ENCODE results near the gene NRIP1. TPM values are rescaled to one million over a fixed set of nuclear protein-coding genes. Genes with fewer than 3 reads are reported as not detected.

NRIP1 gene
- total and polyA plus RNA-seq, 2 donors (not counting 3 experiments of a cell fraction or from before 2014, with no cell fraction given), result 2.8 to 24.0 TPM

DNA sequence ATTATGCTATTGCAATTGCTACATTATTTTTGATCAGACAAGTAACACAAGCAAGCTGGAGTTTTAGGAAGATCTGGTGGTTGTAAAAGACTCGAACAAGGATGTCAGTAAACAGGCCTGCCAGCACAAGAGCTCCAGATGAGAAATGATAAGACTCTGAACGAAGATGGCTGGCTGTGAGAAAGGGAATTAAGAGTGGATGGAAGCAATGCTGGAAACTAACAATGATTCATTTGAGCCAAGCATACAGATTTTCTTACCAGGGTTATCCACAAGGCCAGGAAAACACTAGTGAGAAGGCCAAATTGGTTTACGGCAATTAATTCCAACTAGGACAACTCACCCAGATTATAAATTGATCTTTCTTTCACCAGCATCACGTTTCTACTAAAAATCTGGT lies 54.2 kb downstream of the NRIP1 start:
- Histone ChIP-seq H2AFZ (ENCODE audit: low read depth, low read length) (no peak overlapping the region), H3K9me3 (replicated peaks; ENCODE audit: control insufficient read depth, insufficient read depth, low read length) (no peaks in the 10 kb centered on the region), H3K9me1 (replicated peaks; ENCODE audit: control insufficient read depth, extremely low read depth, insufficient read depth, low read length) (no peaks in the 10 kb centered on the region), H3K4me3 (replicated peaks in 1 of 3; ENCODE audit: insufficient read depth in 1 of 3, low read depth in 1 of 3, low read length in 3 of 3) (no peak overlapping the region), H3K4me2 (ENCODE audit: insufficient read depth, low read length) (no peak overlapping the region), H3K27ac (ENCODE audit: insufficient read depth, low read depth, low read length) (no peak overlapping the region), H3K27me3 (ENCODE audit: control insufficient read depth in 2 of 2, insufficient read depth in 2 of 2, low read length in 2 of 2) (no peaks in the 10 kb centered on the region), H3K36me3 (ENCODE audit: control insufficient read depth in 2 of 2, extremely low read depth in 1 of 2, insufficient read depth in 2 of 2, low read length in 2 of 2) (no peaks in the 10 kb centered on the region), H3K4me1 (ENCODE audit: control insufficient read depth, extremely low read depth, insufficient read depth, low read length) (no peaks in the 10 kb centered on the region), H4K20me1 (replicated peaks; ENCODE audit: control insufficient read depth, extremely low read depth, insufficient read depth, low read length) (no peaks in the 10 kb centered on the region), H3K9ac (replicated peaks; ENCODE audit: extremely low read depth, insufficient read depth, low read length) (no peak overlapping the region), H3K79me2 (ENCODE audit: control insufficient read depth, insufficient read depth, low read length) (peaks cover 64% of the 10 kb centered on the region)
- FAIRE-seq, result no peak
- ChIA-PET POLR2A (no interaction called here), CTCF (interaction anchor here (0.9 to 1.8 kb wide), 3 partner anchors 9 to 15 kb away, joined by 3 to 5 read pairs (median 4); no protein-coding TSS in a partner anchor)
- intact Hi-C loops (cut with micrococcal nuclease), result no loop called here
- DNase-seq (ENCODE audit: low read depth, low spot score), result no peak
- TF ChIP-seq GATA2 (IDR thresholded peaks at IDR 0.05; ENCODE audit: insufficient read depth, insufficient read length, low read depth, low read length) (no peak), EZH2 (IDR thresholded peaks at IDR 0.05; ENCODE audit: borderline replicate concordance, low read depth, low read length, severe bottlenecking) (no peak), MYC (IDR thresholded peaks at IDR 0.05; ENCODE audit: low read depth, low read length) (no peak), POLR2A (IDR thresholded peaks at IDR 0.05; ENCODE audit: low read depth, low read length) (no peak), MAX (IDR thresholded peaks at IDR 0.05; ENCODE audit: insufficient read depth, insufficient read length) (no peak), JUN (IDR thresholded peaks at IDR 0.05; ENCODE audit: borderline replicate concordance, insufficient read depth, insufficient read length, low read depth) (no peak), FOS (IDR thresholded peaks at IDR 0.05; ENCODE audit: borderline replicate concordance, insufficient read depth, low read length) (no peak), POLR2AphosphoS5 (IDR thresholded peaks at IDR 0.05; ENCODE audit: insufficient read depth, low read depth, low read length) (no peak)
- TF ChIP-seq, protein P1, sequence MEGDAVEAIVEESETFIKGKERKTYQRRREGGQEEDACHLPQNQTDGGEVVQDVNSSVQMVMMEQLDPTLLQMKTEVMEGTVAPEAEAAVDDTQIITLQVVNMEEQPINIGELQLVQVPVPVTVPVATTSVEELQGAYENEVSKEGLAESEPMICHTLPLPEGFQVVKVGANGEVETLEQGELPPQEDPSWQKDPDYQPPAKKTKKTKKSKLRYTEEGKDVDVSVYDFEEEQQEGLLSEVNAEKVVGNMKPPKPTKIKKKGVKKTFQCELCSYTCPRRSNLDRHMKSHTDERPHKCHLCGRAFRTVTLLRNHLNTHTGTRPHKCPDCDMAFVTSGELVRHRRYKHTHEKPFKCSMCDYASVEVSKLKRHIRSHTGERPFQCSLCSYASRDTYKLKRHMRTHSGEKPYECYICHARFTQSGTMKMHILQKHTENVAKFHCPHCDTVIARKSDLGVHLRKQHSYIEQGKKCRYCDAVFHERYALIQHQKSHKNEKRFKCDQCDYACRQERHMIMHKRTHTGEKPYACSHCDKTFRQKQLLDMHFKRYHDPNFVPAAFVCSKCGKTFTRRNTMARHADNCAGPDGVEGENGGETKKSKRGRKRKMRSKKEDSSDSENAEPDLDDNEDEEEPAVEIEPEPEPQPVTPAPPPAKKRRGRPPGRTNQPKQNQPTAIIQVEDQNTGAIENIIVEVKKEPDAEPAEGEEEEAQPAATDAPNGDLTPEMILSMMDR (IDR thresholded peaks at IDR 0.05; ENCODE audit: extremely low read depth in 1 of 2, insufficient read depth in 1 of 2, low read depth in 1 of 2, low read length in 2 of 2), result no peak
- no TSS peak for BruUV-seq (replicated peaks)
- dilution Hi-C loops (cut with MboI; ENCODE audit: extremely low pct_ligation_motif_present, low sequenced_read_pairs), result no loop called here

Data from endothelial cell of umbilical vein (primary cell).